Skeletal muscle tissue (tissue), 4 donors: ENCODE data around the gene EAF1. TPM values are rescaled to one million over a fixed set of nuclear protein-coding genes. Genes with fewer than 3 reads are reported as not detected.
A peak's percentile ranks its signal among the peaks of the same experiment; 100 is the strongest.
"Not testable (repeated sequence)": the region's sequence is repeated elsewhere in the genome, so short reads cannot be mapped to it uniquely, and the experiment has no call there.

ENCODE experiments used
- H3K27ac ChIP-seq: one replicate; pipeline ENCODE4 v1.7.0; 2013; ENCODE audit warnings: mild to moderate bottlenecking, low read depth, low read length, inconsistent platforms
- H3K27me3 ChIP-seq, 3 donors: one replicate each; pipeline ENCODE4 v1.7.0; 2013; ENCODE audit warnings: low read length in 3 of 3; ENCODE audit not compliant: control insufficient read depth in 3 of 3, insufficient read depth in 3 of 3
- H3K36me3 ChIP-seq, 3 donors: one replicate each; pipeline ENCODE4 v1.7.0; 2013; ENCODE audit warnings: low read length in 3 of 3; ENCODE audit not compliant: control insufficient read depth in 3 of 3, insufficient read depth in 3 of 3
- H3K4me1 ChIP-seq, 3 donors: one replicate each; pipeline ENCODE4 v1.7.0; 2013; ENCODE audit warnings: low read length in 3 of 3, mild to moderate bottlenecking in 3 of 3; ENCODE audit not compliant: control insufficient read depth in 3 of 3, insufficient read depth in 3 of 3
- H3K4me3 ChIP-seq, 3 donors: one replicate each; pipeline ENCODE4 v1.7.0; 2013; ENCODE audit warnings: low read length in 3 of 3
- H3K9ac ChIP-seq, 3 donors: one replicate each; pipeline ENCODE4 v1.7.0; 2013; ENCODE audit warnings: low read length in 3 of 3, mild to moderate bottlenecking in 3 of 3, moderate library complexity in 2 of 3, low read depth in 1 of 3
- H3K9me3 ChIP-seq, 3 donors: one replicate each; pipeline ENCODE4 v1.7.0; 2013; ENCODE audit warnings: low read length in 3 of 3; ENCODE audit not compliant: control insufficient read depth in 3 of 3
- total RNA-seq: library from RNA; depleted of rRNA; stranded (reverse); fragments of >200 nt; gene quantifications from one replicate; pipeline ENCODE4 v1.2.3, GENCODE V29; 2014
- donor health status: Osteomylitis.

EAF1 gene
- total RNA-seq, 1 donor from 2014 or later = 7.3 TPM

- not testable (repeated sequence) for H3K9ac ChIP-seq, H3K27ac ChIP-seq, H3K4me1 ChIP-seq, H3K4me3 ChIP-seq, H3K27me3 ChIP-seq, H3K9me3 ChIP-seq
- peaks cover 5 to 34% (median 29%) of the 10 kb centered on the region in 3 donors for H3K36me3 ChIP-seq
Measured at GRCh38 chr3:15456915-15457314, 29.5 kb downstream of the EAF1 start.

DNA sequence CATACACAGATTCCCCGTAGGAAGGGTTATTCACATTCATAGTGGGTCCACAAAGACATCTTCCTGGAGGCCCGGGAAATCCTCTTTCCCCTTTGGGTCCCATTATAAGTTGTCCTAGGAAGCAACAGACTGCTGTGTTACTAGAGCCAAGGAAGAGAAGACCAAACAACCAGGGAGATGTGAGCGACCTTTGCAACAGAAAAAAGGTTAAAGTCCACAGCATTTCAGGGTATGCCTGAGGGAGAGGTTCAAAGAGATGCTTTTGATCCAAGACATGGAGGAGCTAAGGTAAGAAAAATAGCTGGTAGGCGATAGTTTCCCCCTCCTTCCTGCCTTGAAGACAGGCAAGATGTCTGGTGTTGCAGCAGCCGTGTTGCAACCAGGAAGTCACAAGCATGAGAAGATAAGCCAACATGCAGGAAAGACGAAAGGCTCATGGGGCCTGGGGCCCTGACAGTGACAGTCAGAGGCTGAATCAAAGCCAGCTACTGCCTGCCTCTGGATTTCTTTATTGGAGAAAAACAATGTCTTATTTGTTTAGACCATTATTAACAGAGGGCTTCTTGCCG lies 30.9 kb downstream of the EAF1 start:
- Histone ChIP-seq H3K36me3 (peaks cover 5 to 38% (median 26%) of the 10 kb centered on the region in 3 donors), H3K9me3 (no peaks in the 10 kb centered on the region), H3K4me1 (peaks cover 0 to 5% (median 0%) of the 10 kb centered on the region in 3 donors)

GRCh38 chr3:15460891-15461531 lies 33.6 kb downstream of the EAF1 start:
- Histone ChIP-seq H3K27ac (no peak overlapping the region), H3K36me3 (peaks cover 5 to 22% (median 22%) of the 10 kb centered on the region in 3 donors), H3K4me3 (no peak overlapping the region), H3K27me3 (no peaks in the 10 kb centered on the region), H3K9me3 (no peaks in the 10 kb centered on the region), H3K9ac (no peak overlapping the region), H3K4me1 (peaks cover 0 to 3% (median 0%) of the 10 kb centered on the region in 3 donors)

More for the DNA sequence above, 30.9 kb downstream of the EAF1 start:
- Histone ChIP-seq H3K9ac (no peak overlapping the region), H3K27me3 (no peaks in the 10 kb centered on the region), H3K27ac (no peak overlapping the region), H3K4me3 (no peak overlapping the region)

DNA sequence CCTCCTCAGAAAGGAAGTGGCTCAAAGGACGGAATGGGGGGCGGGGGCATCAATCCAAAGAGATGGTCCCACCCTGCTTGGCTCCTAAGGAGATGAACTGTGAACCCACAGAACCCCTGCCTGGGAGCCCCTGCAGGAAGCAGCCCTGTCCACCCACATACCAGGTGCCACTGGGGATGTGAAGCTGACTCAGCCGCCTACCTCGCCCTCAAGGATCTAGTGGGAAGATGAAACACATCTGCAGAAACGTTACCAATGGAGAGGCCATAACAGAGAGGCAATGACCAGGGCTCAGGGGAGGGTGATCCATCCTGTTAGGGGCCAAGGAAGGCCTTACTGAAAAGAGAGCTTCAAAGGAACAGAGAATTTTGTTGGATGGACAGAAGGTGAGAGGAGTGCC lies 35.1 kb downstream of the EAF1 start:
- Histone ChIP-seq H3K27me3 (no peaks in the 10 kb centered on the region), H3K27ac (no peak overlapping the region), H3K9me3 (no peaks in the 10 kb centered on the region), H3K36me3 (peaks cover 3 to 25% (median 24%) of the 10 kb centered on the region in 3 donors), H3K4me1 (peaks cover 13 to 16% (median 14%) of the 10 kb centered on the region in 3 donors), H3K9ac (no peak overlapping the region), H3K4me3 (no peak overlapping the region)

DNA sequence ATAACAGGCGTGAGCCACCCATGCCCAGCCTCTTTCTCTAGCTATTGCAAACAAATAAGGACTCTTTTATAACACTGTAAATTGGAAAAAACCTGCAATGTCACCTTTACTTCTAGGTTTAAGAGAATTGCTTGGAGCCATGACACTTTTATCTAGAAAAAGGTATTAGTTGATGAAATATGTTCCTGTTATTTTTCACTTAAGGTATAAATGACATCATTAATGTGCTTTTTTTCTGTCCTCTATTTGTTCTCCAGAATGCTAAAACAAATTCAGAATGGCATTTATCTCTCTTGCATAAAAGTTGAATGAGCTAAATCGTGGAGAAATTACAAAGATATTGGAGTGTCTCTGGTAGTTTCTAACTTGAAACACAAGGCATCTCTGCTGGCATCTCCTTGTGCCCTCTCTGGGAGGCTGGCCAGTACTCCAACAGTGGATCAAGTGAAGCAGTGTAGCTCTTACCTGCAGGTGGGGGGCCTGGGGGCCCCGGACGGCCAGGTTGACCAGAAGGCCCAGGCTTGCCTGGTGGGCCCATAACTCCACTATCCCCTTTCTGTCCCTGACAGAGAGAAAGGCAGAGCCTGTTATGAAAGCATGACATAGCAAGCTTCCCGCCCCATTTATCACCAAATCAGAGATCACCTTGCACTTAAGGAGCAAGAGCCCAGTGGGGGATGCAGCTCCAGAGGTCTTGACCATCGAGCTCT lies 38.6 kb downstream of the EAF1 start:
- Histone ChIP-seq H3K36me3 (peaks cover 3 to 18% (median 18%) of the 10 kb centered on the region in 3 donors), H3K4me3 (no peak overlapping the region), H3K4me1 (peaks cover 24 to 28% (median 27%) of the 10 kb centered on the region in 3 donors), H3K9me3 (no peaks in the 10 kb centered on the region), H3K27ac (peak overlapping the region; percentile 86), H3K9ac (no peak overlapping the region), H3K27me3 (no peaks in the 10 kb centered on the region)

DNA sequence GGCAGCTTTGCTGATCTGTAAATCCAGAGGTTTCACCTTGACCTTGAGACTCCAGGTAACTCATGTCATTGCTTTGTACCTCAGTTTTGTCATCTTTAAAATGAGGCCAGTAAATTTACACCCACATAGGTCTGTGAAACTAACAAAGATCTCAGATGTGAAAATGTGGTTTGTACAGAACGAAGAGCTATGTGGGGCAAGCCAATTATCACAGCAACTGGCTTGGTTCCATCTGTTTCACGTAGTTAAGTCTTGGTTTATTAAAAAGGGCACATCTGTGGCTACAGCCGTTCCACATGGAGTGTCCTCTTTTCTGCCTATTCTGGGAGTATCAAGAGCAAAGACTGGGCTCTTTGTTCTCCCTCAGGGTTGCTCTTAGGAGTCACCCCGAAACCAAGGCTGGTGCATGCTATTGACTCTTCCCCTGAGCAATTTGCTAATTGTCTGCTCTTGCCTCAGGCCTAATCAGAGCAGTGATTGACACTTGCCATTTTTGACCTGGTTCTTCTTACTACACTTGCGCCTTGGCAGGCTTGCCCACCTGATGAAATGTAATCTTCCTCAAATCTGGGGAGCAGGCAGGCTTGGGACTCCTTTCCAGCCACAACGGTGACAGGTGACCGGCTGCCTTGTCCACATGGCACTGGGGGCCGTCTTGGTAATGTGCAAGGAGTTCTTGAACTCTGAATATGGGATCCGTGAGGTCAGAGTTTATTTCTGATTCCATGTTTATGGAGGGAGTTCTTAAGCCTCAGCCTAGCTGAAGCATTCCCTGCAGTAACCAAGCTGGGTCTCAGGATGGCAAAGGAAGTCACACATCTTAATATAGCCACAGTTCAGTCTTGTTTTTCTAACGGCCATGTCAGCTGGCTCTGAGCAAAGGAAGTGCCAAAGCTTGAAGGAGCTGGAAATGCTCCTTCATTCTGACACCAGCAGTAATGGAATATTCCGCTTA lies 40.1 kb downstream of the EAF1 start:
- Histone ChIP-seq H3K36me3 (peaks cover 3 to 18% (median 13%) of the 10 kb centered on the region in 3 donors), H3K4me1 (peaks cover 24 to 28% (median 27%) of the 10 kb centered on the region in 3 donors), H3K27ac (peak overlapping the region; percentile 86), H3K4me3 (peak overlapping the region in 2 of 3 donors; percentile 3 to 6), H3K9ac (peak overlapping the region; percentile 1 to 75 (median 35)), H3K9me3 (no peaks in the 10 kb centered on the region), H3K27me3 (no peaks in the 10 kb centered on the region)

DNA sequence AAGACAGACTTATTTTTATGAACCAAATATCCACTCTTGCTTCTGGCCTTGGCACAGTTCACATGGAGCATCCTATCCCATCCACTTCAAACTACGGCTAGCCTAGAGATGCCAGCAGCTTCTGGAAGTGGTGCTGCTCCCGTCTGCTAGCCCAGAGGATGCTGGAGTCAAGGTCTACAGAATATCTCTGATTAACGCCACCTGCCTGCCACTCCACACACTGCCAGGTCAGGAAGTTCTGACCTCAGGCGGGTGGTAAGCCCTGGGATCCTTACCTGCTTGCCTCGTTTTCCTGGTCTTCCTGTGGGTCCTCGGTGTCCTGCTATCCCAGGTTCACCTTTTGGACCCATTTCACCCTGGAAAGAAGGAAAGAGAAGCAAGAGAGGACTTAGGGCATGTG lies 42.9 kb downstream of the EAF1 start:
- Histone ChIP-seq H3K36me3 (peaks cover 3 to 23% (median 20%) of the 10 kb centered on the region in 3 donors), H3K4me3 (no peak overlapping the region), H3K9me3 (no peaks in the 10 kb centered on the region), H3K9ac (no peak overlapping the region), H3K27ac (peak overlapping the region; percentile 4), H3K27me3 (no peaks in the 10 kb centered on the region), H3K4me1 (peaks cover 24 to 28% (median 27%) of the 10 kb centered on the region in 3 donors)

GRCh38 chr3:15470849-15471248 lies 43.5 kb downstream of the EAF1 start:
- H3K9ac ChIP-seq = no peak overlapping the region
- peaks cover 3 to 24% (median 20%) of the 10 kb centered on the region in 3 donors for H3K36me3 ChIP-seq
- H3K27ac ChIP-seq = no peak overlapping the region

DNA sequence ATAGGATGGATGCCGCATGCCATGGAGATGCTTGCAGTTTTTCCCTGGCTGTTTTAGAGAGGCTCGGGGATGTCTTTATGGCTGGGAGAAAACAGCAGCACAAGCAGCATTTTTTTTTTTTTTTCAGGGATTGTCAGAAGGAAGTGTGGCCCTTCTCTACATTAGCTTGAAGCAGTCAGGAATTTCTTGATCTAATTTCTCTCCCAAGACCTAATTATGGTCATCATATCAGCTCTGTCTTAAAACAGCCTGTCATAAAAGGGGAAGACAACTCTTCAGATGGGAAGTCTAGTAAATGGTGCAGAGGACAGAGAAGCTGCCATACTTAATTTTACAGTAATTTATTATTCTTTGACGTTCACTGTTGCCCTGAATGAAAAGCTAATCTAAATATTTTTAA lies 44.5 kb downstream of the EAF1 start:
- peaks cover 18 to 24% (median 24%) of the 10 kb centered on the region in 3 donors for H3K4me1 ChIP-seq
- H3K9me3 ChIP-seq = no peaks in the 10 kb centered on the region
- no peaks in the 10 kb centered on the region for H3K27me3 ChIP-seq
- no peak overlapping the region for H3K9ac ChIP-seq
- no peak overlapping the region for H3K27ac ChIP-seq
- peaks cover 3 to 16% (median 14%) of the 10 kb centered on the region in 3 donors for H3K36me3 ChIP-seq
- H3K4me3 ChIP-seq = no peak overlapping the region

More at GRCh38 chr3:15470849-15471248, 43.5 kb downstream of the EAF1 start:
- Histone ChIP-seq H3K4me1 (peaks cover 24 to 28% (median 27%) of the 10 kb centered on the region in 3 donors), H3K27me3 (no peaks in the 10 kb centered on the region), H3K4me3 (no peak overlapping the region), H3K9me3 (no peaks in the 10 kb centered on the region)
